ENCODE data around the gene MATN3. TPM values are rescaled to one million over a fixed set of nuclear protein-coding genes. Genes with fewer than 3 reads are reported as not detected.

MATN3 gene
- total and polyA plus RNA-seq, 3 donors from 2014 or later: 1.9 to 2.7 (median 2.1) TPM

DNA sequence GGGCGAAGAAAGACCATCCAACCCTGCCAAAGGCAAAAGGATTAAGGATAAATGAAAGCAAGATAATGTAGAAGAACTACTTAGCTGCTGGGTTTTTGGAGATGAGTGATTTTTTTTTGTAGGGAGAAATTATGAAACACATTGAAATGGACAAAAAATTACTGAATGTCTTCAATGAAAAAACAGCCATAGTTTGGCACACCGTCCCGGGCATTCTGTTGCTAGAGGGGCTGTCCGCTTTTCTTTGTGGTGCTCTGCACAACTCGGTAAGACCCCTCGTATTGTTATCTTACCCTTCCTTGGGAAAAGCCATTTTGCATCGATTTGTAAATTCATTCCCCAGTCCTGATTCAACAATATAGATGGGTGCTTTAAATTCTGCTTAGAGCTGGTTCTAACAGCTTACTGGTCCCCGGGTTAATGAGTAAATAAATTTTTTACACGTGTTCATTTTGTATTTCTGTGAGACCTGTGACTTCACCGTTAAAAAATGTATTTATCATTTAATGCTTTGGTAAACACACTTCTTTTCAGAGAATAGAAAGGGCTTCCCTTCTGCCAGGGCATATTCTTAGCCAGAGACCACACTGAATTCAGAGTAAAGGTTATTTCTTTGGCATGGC, 39.9 kb upstream of the MATN3 start:
- no peak for TF ChIP-seq POLR2A (IDR thresholded peaks at IDR 0.05)
- TF ChIP-seq, protein P1, sequence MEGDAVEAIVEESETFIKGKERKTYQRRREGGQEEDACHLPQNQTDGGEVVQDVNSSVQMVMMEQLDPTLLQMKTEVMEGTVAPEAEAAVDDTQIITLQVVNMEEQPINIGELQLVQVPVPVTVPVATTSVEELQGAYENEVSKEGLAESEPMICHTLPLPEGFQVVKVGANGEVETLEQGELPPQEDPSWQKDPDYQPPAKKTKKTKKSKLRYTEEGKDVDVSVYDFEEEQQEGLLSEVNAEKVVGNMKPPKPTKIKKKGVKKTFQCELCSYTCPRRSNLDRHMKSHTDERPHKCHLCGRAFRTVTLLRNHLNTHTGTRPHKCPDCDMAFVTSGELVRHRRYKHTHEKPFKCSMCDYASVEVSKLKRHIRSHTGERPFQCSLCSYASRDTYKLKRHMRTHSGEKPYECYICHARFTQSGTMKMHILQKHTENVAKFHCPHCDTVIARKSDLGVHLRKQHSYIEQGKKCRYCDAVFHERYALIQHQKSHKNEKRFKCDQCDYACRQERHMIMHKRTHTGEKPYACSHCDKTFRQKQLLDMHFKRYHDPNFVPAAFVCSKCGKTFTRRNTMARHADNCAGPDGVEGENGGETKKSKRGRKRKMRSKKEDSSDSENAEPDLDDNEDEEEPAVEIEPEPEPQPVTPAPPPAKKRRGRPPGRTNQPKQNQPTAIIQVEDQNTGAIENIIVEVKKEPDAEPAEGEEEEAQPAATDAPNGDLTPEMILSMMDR (IDR thresholded peaks at IDR 0.05): no peak
- H3K27me3 ChIP-seq: no peaks in the 10 kb centered on the region
- H3K9me3 ChIP-seq: no peaks in the 10 kb centered on the region
- peak overlapping the region; percentile 80 to 94 for H3K4me3 ChIP-seq
- peak overlapping the region; percentile 96 to 98 for H3K27ac ChIP-seq
- no peak for DNase-seq
- 1 to 3% methylated on average over 10 of the region's 10 CpGs for WGBS, 2 donors
- H3K4me1 ChIP-seq: peaks cover 21% of the 10 kb centered on the region
- no peaks in the 10 kb centered on the region for H3K36me3 ChIP-seq (ENCODE audit: low read depth, missing control alignments)
- intact Hi-C loops (cut with DNase I; ENCODE audit: low total_unique reads): no loop called here

DNA sequence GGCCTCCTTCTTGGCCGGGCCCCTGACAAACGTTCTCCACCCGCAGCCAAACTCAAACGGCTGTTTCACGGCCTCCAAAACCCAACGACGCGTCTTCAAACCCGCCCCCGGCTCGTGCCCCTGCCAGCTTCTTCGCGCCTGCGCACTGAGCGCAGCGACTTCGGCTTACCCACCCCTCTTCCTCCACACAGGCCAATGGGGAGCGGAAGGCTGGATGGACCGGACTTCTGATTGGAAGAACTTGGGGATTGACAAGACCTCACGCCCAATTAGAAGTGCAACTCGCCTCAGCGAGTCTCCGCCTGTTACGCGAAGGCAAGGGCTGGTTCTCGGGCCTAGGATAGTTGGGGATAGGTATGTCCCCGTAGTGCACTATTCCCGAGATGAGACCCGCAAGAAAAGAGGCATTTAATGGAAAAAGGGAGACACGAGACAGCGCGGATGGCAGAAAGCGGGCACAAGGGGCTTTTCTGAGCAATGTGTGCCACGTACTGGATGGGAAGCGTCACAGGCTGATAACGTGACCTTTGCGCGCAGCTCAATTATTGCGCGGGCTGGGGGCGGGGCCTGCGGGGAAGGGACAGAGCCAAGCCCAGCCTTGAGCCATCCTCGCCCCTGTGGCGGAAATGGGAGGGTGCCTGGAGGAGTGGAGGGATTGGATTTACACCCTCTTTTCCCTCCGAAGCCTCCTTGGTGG, 39.2 kb upstream of the MATN3 start, which contains the start of gene LAPTM4A:
LAPTM4A (minus strand) TSS at position 97 of the 697 bp plus-strand sequence. CDS start 108 bp downstream, outside the sequence.
- Histone ChIP-seq H3K36me3 (ENCODE audit: low read depth, missing control alignments) (no peaks in the 10 kb centered on the region), H3K9me3 (no peaks in the 10 kb centered on the region), H3K4me3 (peak within 1 kb of the TSS; percentile 80 to 94), H3K4me1 (peaks cover 21% of the 10 kb centered on the region), H3K27me3 (no peaks in the 10 kb centered on the region), H3K27ac (peak within 1 kb of the TSS; percentile 96 to 98)
- TF ChIP-seq, protein P1 (IDR thresholded peaks at IDR 0.05): no peak
- TF ChIP-seq POLR2A (IDR thresholded peaks at IDR 0.05): peak; percentile 92
- 1% methylated on average over 37 to 44 of the region's 45 CpGs for WGBS, 2 donors
- intact Hi-C loops (cut with DNase I; ENCODE audit: low total_unique reads): no loop called here
- DNase-seq: peak; percentile 99

DNA sequence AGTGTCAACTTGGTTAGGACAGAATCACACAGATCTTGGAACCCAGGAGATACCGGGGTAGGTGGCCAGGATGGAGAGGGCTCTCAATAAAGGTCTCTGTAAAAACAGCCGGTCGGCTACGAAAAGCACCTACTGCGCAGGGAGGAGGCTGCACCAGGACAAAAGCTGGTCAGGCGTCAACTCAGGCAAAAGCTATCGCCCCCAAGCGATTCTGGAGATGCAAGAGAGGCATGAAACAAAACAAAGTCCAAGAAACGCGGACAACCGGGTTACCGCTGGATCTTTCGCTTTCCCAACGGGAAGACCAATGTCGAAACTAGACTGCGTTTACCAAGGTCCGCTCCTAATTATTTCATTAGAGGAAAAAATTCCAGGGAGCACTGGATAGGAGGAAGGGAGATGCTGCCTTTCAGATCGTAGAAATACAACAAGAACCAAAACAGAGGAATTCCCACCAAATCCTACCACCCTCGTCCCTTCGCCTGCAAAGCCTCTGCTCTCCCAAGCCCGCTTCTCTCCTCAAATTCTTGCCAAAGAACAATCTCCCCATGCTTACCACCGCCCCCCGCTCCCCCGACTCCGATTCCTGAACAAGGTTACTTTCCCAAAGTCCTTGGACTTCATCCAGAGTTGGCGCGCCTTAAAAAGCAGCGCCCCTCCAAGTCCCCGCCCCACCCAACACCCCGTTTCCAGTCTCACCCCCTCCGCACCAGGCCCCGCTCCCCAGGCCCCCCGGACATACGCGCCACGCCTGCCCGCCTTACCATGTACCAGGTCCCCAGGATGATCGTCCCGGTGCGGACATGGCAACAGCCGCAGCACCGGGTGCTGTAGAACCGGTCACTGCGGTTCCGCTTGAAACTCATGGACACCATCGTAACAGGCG, 38.4 kb upstream of the MATN3 start:
- intact Hi-C loops (cut with DNase I; ENCODE audit: low total_unique reads): no loop called here

DNA sequence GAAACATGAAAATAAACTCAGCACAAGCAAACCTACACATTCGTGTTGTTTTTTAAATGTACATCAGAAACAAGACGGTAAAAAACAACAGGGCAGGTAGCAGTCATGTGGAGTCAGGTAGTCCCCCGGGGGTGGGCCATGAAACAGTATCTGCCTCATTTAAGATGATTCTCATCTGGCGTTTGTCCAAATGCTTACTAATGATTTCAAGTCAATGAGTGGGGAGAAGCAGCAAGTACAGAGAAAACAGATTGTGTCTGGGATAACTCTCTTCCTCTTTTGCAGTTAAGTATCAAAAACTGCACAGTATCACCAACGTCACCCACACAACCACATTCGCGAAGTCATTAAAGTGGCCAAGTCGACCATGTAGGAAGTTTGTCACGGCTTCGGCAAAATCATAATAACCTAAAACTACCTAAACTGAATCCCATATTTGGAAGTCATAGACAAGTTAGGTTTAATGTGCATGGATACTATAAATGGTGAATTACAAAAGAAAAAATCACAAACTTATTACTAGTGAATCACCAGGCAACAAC, 37.7 kb upstream of the MATN3 start:
- H3K4me1 ChIP-seq: peaks cover 28% of the 10 kb centered on the region
- intact Hi-C loops (cut with DNase I; ENCODE audit: low total_unique reads): no loop called here
- DNase-seq: peak; percentile 66
- TF ChIP-seq, protein P1 (IDR thresholded peaks at IDR 0.05): no peak
- TF ChIP-seq POLR2A (IDR thresholded peaks at IDR 0.05): no peak
- peak overlapping the region; percentile 96 to 98 for H3K27ac ChIP-seq
- H3K27me3 ChIP-seq: no peaks in the 10 kb centered on the region
- H3K9me3 ChIP-seq: no peaks in the 10 kb centered on the region
- 1 to 3% methylated on average over 10 of the region's 10 CpGs for WGBS, 2 donors
- no peaks in the 10 kb centered on the region for H3K36me3 ChIP-seq (ENCODE audit: low read depth, missing control alignments)
- peak overlapping the region; percentile 80 to 94 for H3K4me3 ChIP-seq

More for the DNA sequence above, 38.4 kb upstream of the MATN3 start:
- WGBS, 2 donors: 0 to 1% methylated on average over 38 to 40 of the region's 47 CpGs
- H3K4me1 ChIP-seq: peaks cover 21% of the 10 kb centered on the region
- H3K36me3 ChIP-seq (ENCODE audit: low read depth, missing control alignments): no peaks in the 10 kb centered on the region
- H3K27me3 ChIP-seq: no peaks in the 10 kb centered on the region
- no peaks in the 10 kb centered on the region for H3K9me3 ChIP-seq
- H3K4me3 ChIP-seq: peak overlapping the region; percentile 80 to 94
- no peak for TF ChIP-seq POLR2A (IDR thresholded peaks at IDR 0.05)
- TF ChIP-seq, protein P1 (IDR thresholded peaks at IDR 0.05): no peak
- H3K27ac ChIP-seq: peak overlapping the region; percentile 96 to 98
- peak; percentile 65 for DNase-seq

Data from testis (tissue), 3 donors.